ENCODE data around the gene TREML1.

DNA sequence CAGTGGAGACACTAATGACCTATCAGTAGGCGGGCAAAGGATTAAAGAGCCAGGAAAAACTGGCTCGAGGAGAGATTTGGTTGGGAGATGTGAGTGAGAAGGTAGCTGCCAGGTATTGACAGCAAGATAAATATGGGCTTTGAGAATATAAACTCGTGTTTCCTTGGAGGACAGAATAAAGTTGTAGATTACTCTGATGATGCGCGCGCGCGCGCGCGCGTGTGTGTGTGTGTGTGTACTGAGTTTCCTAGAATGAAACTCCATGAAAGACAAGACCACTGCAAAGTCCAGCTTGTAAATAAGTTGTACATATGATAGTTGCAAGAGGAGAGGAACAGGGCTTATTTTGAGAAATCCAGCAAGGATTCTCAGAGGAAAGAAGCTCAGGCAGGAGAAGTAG, 22.0 kb upstream of the TREML1 start:
- TF ChIP-seq RBM15 (IDR thresholded peaks at IDR 0.05; ENCODE audit: insufficient read depth, low read length) (no peak), AFF4 (CRISPR knock-in tag; IDR thresholded peaks at IDR 0.05) (no peak), REST (IDR thresholded peaks at IDR 0.05; ENCODE audit: borderline replicate concordance) (no peak), REST (CRISPR knock-in tag; IDR thresholded peaks at IDR 0.05; ENCODE audit: low read depth) (no peak), CTCF (IDR thresholded peaks at IDR 0.05 in 2 of 3, conservative IDR thresholded peaks at IDR 0.05 in 1 of 3; ENCODE audit: insufficient read depth in 2 of 3, low read depth in 1 of 3, low read length in 3 of 3) (no peak), EP300 (IDR thresholded peaks at IDR 0.05; ENCODE audit: low read length) (no peak), HDGF (IDR thresholded peaks at IDR 0.05) (no peak), ZNF121 (CRISPR knock-in tag; conservative IDR thresholded peaks at IDR 0.05) (no peak), LARP7 (IDR thresholded peaks at IDR 0.05) (no peak), RBBP5 (IDR thresholded peaks at IDR 0.05; ENCODE audit: borderline replicate concordance, insufficient read depth, low read length, poor library complexity, severe bottlenecking) (no peak), MCM2 (IDR thresholded peaks at IDR 0.05; ENCODE audit: low read depth) (no peak), ZNF24 (IDR thresholded peaks at IDR 0.05) (no peak)

Data from K562 (cell line).